ENCODE measurements around the gene RRP12.

DNA sequence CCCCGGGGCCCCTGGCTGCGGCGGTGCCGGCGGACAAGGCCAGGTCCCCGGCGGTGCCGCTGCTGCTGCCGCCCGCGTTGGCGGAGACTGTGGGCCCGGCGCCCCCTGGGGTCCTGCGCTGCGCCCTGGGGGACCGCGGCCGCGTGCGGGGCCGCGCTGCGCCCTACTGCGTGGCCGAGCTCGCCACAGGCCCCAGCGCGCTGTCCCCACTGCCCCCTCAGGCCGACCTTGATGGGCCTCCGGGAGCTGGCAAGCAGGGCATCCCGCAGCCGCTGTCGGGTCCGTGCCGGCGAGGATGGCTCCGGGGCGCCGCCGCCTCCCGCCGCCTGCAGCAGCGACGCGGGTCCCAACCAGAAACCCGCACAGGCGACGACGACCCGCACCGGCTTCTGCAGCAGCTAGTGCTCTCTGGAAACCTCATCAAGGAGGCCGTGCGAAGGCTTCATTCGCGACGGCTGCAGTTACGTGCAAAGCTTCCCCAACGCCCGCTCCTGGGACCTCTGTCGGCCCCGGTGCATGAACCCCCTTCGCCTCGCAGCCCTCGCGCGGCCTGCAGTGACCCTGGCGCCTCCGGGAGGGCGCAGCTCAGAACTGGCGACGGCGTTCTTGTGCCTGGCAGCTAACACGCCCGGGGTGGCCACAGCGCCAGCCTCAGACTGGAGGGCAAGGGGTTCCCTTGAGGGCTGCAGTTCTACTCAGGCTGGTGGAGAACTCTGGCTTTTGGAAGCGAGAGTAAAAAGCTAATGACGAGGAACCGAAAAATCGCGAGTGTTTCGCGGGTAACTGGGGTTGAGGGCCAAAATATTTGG is 81.3 kb downstream of the RRP12 start:
- no peak for TF ChIP-seq MAX (IDR thresholded peaks at IDR 0.05)
- no peak for TF ChIP-seq NFIC (IDR thresholded peaks at IDR 0.05)
- TF ChIP-seq, protein P1, sequence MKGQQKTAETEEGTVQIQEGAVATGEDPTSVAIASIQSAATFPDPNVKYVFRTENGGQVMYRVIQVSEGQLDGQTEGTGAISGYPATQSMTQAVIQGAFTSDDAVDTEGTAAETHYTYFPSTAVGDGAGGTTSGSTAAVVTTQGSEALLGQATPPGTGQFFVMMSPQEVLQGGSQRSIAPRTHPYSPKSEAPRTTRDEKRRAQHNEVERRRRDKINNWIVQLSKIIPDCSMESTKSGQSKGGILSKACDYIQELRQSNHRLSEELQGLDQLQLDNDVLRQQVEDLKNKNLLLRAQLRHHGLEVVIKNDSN (IDR thresholded peaks at IDR 0.05), result no peak
